Colon (tissue), 2 donors: ENCODE data around the gene OLFM3.

Experiments used
- FAIRE-seq: peaks from 2 replicates; lab custom pipeline; 2012; peaks lifted over from hg19 to GRCh38; lab: Jason Lieb, UNC
- donor health status: control.
- donor health status: control.

The OLFM3 gene

DNA sequence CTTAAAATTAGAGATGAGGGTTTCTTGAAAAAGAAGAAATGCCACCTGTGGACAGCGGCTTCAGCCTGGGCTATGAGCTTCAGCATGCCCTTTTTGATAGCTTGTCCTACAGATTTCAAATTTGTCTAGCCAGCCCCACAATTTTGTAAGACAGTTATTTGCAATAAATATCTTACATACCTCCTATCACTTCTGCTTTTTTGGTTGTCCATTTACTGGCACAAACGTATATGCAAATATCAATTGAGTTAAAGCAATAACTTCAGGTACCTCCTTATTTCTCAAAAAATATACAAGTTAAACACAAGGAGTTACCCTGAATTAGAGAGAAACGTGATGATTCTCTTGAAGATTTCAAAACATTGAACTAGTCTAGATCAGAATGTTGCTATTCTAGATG is 53.5 kb downstream of the OLFM3 start:
- no peak for FAIRE-seq

GRCh38 chr1:101942516-101943193 is 54.1 kb downstream of the OLFM3 start:
- FAIRE-seq = no peak

- no peak for FAIRE-seq
Measured at GRCh38 chr1:101938681-101939080, 58.0 kb downstream of the OLFM3 start.

DNA sequence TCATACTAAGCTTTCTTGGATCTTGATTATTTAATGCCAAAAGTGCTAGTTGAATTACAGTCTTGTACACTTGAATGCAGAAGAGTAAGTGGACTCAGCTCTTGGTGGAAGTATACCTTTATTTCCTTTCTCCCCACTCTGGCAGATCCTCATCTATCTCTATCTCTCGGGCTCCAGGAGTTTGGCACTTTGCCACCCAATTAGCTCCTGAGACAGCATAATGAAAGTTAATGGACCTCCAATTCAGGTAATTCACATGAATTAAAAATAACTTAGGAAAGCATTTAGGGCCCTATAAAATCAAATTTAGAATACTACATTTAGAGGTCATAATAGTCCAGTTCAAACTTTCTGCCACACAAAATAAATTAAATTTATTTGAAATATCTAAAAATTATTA is 67.4 kb downstream of the OLFM3 start:
- no peak for FAIRE-seq

DNA sequence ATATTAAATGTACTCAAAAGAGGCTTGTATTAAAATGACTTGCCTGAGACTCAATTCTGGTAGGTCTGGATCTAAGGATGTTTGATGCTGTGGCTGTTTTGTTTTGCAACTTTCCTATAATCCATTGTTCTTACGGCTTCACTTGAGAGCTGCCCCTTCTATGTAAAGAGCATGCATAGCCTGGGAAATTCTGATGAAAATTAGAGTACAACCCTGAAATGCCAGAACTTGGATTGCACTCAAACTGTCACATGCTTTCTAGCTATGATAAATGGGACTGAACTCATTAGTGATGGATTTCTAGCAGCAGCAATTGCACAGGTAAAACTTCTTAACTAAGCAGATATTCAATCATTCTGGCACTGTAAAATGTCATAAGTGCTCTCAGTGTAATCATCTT is 67.9 kb downstream of the OLFM3 start:
- FAIRE-seq = no peak

GRCh38 chr1:101924700-101925099 is 72.0 kb downstream of the OLFM3 start:
- FAIRE-seq = no peak

DNA sequence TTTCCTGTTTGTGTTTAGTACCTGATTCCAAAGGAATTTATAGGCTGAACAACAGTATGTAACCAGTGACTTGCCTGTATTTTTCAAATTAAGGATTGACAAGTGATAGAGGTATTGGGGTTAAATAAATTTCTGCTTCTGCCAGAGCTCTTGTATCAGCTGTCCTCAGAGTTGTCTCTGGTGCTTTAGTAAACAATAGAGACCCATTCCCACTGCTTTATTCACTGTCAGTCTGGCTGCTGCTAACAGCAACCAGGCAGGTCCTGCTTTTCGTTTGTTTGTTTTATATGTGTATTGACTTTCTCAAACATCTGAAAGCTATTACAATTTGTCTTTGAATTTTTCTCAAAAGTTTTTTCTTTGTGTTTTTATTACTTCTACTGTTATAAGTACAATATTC is 76.1 kb downstream of the OLFM3 start:
- no peak for FAIRE-seq

DNA sequence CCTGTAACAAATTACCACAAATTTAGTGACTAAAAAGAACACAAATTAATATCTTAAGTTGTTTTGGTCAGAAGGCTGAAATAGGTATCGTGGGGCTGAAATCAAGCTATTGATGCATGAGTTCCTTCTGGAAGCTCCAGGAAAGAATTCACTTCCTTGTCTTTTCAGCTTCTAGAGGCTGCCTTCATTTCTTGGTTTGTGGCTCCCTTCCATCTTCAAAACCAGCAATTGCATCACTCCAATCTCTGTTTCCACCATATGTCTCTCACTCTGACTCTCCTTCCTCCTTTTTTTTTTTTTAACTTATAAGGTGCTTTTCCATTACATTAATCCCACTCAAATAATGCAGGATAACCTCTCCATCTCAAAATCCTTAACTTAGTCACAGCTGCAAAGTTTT is 78.4 kb downstream of the OLFM3 start:
- no peak for FAIRE-seq

DNA sequence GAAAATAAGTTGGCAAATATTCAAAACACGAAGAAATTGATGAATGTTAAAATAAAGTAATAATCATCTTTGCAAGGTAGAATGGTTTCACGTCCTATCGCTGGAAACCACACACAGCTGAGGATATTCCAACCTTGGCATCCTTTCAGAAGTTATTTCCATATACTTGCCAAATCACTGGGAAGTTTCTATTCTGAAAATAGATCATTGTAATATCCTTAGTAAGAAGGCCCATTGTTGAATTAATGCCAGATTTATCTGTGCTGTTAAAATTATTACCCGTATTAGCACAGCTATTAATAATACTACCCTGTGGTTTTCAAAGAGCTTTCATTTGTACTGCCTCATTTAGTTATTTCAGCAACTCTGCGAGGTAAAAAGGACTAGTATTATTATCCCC is 81.1 kb downstream of the OLFM3 start:
- no peak for FAIRE-seq

DNA sequence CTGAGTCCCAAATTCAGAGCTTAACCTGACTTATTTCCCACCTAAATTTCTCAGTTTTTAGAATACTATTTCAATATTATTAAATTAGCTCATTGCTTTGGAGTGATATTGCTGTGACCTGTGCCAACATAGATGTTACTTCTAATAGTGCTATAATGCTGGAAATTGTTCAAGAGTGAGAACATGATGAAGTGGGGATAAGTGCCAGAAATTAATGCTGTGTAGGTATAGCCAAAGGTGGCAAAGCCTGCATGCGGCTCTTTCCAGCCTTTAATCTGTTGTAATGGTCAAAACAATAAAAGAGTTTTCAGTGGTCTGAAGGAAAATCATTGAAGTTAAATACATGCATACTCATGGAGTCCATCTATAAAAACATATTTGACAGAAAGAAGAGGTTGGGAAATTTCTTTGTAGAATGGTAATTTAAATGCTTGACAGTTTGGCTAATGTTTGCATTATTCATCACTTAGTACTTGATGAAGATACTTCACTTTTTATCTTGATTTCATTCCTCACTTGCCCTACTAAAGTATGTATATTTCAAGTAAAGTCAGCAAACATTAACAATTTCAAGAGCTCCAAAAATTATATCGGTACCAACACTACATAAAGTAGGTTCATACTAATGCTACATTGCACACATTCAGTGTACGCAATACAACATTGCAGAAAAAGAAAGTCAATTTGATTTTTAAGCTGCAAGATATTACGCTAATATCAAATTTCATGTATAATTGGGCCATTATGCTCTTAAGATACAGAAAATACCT is 82.1 kb downstream of the OLFM3 start:
- no peak for FAIRE-seq

DNA sequence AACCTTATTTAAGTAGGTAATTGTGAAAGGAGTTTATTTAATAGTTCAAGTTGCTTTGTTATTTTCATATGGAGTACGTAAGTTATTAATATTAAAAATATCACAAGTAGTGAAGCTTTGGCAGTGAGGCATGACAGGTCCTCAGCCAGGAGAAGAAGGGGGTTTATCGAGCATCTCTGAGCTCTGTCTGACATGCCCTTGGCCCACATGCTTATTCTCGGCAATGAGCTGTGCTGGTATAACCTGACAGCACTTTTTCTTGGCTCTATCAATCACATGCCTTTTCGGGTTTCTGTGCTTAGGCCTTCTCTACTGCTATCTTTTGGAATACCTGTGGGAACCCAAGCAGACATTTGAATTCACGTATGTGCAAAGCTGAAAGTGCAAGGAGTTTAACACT is 84.8 kb downstream of the OLFM3 start:
- FAIRE-seq = no peak

DNA sequence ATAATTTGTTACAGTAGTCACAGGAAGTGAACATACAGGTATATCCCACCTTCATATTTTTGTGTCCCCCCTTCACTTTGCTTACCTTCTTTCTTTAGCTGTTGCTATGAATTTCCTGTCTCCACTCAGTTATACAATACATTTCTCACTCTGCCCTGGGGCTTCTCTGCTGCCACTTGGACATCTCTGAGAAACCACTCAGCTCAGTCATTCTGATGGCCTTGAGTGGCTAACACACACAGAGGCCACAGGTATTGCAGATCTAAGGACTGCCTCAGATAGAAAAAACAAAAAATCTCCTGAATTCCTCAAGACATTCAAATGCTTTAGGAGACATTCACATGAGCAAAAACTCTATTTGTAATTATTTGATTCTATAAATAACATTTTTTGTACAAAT is 87.7 kb downstream of the OLFM3 start:
- no peak for FAIRE-seq

DNA sequence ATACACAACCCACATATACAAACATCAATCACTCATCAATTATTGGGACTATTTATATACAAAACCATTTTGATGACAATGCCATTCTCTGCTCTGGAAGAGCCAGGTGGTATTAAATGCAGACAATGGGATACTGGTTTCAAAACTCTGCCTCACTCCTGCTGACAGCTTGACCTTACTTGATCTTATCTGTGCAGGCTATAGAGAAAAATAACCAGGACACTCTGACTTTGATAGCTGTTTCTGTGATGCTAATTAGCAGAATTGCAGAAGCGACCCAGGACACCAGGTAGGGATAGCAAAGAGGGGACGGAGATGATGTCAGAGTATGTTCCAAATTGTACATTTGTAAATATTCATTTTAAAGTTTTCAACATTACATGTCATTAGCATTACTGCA is 89.5 kb downstream of the OLFM3 start:
- no peak for FAIRE-seq

DNA sequence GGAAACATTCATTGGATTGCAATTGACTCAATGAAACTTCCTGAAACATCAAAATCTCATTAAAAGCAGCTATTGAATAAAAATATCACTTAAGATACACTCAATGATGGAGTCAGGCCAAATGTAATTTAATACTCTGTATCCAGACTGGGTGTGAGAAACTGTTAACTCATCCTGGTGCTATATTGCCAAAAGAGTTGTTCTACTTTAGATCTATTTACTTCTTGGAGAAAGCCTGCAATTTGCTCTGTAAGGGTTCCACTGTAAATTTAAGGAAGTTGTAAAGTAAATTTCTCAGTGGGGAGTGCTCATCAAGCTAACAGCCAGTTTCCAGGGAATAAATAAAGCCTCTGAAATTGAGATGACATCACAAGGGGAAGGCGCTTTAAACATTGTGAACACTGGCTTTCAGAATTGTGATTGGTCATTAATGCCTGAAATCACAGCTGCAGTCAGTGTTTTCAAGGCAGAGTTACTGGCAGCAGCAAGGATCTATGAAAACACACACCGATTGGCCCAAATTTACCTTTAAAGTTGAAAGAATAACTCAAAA is 91.4 kb downstream of the OLFM3 start:
- FAIRE-seq = no peak

GRCh38 chr1:101902199-101902598 is 94.5 kb downstream of the OLFM3 start:
- FAIRE-seq = no peak

GRCh38 chr1:101898137-101898536 is 98.6 kb downstream of the OLFM3 start:
- no peak for FAIRE-seq

DNA sequence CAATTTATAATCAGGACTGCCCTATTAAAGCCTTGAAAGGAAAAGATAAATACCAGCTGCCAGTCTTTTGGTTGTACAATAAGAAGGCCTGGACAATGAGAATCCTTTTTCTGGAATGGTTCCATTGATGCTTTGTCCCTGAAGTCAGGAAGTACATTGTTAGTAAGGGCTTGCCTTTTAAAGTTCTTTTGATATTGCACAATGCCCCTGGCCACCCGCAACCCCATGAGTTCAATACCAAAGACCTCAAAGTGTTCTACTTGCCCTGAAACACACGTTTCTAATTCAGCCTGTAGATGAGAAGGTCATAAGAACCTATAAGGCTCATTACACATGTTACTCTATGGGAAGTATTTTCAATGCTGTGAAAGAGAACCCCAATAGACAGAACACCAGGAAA is 112.1 kb downstream of the OLFM3 start:
- FAIRE-seq = no peak

- no peak for FAIRE-seq
Measured at GRCh38 chr1:101875891-101876290, 120.8 kb downstream of the OLFM3 start.

- no peak for FAIRE-seq
Measured at GRCh38 chr1:101873672-101874071, 123.1 kb downstream of the OLFM3 start.

DNA sequence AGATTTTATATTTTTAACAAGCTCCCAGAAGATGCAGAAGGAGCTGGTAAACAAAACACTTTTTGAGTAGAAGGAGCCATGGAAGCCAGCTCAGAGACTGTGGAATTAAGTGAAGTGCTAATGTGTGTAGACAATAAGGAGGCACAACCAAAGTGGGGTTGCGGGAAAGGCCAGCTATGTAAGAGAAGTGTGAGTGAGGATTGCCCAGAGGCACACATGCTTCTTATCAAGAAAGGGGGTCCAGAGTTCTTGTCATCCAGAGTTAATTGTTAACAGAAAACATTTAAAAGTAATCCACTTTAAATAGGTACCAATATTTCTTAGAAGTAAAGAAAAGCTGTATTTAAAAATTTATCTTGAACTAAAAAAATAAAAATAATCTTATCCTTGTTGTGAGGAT is 136.8 kb downstream of the OLFM3 start:
- FAIRE-seq = no peak

GRCh38 chr1:101854271-101854670 is 142.5 kb downstream of the OLFM3 start:
- no peak for FAIRE-seq

- FAIRE-seq = no peak
Measured at GRCh38 chr1:101852936-101853335, 143.8 kb downstream of the OLFM3 start.

- no peak for FAIRE-seq
Measured at GRCh38 chr1:101849356-101849755, 147.4 kb downstream of the OLFM3 start.

GRCh38 chr1:101847626-101848025 is 149.1 kb downstream of the OLFM3 start:
- no peak for FAIRE-seq
